Ovary (tissue), 3 donors: ENCODE measurements around the gene RAB40C.

Source experiments
- CTCF ChIP-seq, 3 donors: fragments of 450-650 bp in 2 of 3; fragments of 200-600 bp in 1 of 3; IDR thresholded peaks; one replicate each; pipeline versions ENCODE4 v1.5.1 to v1.8.0; 2016 to 2022; ENCODE audit warnings: antibody characterized with exemption in 3 of 3, mild to moderate bottlenecking in 1 of 3
- EP300 ChIP-seq: sonication (generic); formaldehyde crosslinking; IDR thresholded peaks from one replicate; pipeline ENCODE4 v1.6.1; 2017; ENCODE audit warnings: antibody characterized with exemption
- POLR2A ChIP-seq: fragments of 450-650 bp; IDR thresholded peaks from one replicate; pipeline ENCODE4 v1.6.1; 2017; ENCODE audit warnings: antibody characterized with exemption, mild to moderate bottlenecking, moderate library complexity
- donor health status: DM: no; HTN: no; CAD: no.

GRCh38 chr16:540645-541340, 49.1 kb upstream of the RAB40C start:
- TF ChIP-seq CTCF (IDR thresholded peaks at IDR 0.05) (no peak), EP300 (no peak), POLR2A (no peak)
